ENCODE data around the gene COL8A1. TPM values are rescaled to one million over a fixed set of nuclear protein-coding genes. Genes with fewer than 3 reads are reported as not detected.

Gene COL8A1
- total RNA-seq, 1 donor from 2014 or later = 3,403 TPM

DNA sequence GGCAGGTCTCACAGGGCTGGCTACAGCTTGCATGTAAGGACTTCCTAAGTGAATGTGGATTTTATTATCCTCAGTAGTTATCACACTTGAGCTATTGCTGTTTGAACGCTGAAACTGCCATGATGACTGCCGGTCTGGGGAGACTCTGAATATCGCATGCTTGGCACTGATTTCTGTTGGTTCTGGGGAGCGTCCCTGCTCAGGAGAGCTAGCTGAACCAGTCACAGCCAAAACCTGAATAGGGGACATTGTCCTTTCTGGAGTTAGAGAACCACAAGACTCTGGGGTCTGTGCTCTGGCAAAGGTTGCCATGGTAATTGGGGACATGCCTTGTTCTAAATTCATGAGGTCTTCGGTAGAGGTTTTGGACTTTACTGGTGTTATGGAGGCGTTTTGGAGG is 210.0 kb downstream of the COL8A1 start:
- peaks cover 37% of the 10 kb centered on the region for H3K4me1 Mint-ChIP-seq (ENCODE audit: unreplicated experiment)
- no peak for TF ChIP-seq CTCF (IDR thresholded peaks at IDR 0.05)
- H3K36me3 Mint-ChIP-seq (ENCODE audit: unreplicated experiment) = peaks cover 27% of the 10 kb centered on the region
- no peaks in the 10 kb centered on the region for H3K27me3 Mint-ChIP-seq (ENCODE audit: unreplicated experiment)
- H3K4me3 Mint-ChIP-seq (ENCODE audit: unreplicated experiment) = no peak overlapping the region
- DNase-seq (ENCODE audit: extremely low spot score, unreplicated experiment) = no peak
- no peaks in the 10 kb centered on the region for H3K9me3 Mint-ChIP-seq (ENCODE audit: unreplicated experiment)
- H3K27ac Mint-ChIP-seq (ENCODE audit: unreplicated experiment) = no peak overlapping the region

Other genes with a start within 250 kb of the COL8A1 start
- gene CMSS1, start 179.3 kb downstream of the COL8A1 start, total RNA-seq = 38.5 and 47.2 TPM in 2 replicates